Natural killer cell (primary cell): ENCODE measurements around the gene UBQLN1. TPM values are rescaled to one million over a fixed set of nuclear protein-coding genes. Genes with fewer than 3 reads are reported as not detected.
A peak's percentile ranks its signal among the peaks of the same experiment; 100 is the strongest.
"Not testable (repeated sequence)": the region's sequence is repeated elsewhere in the genome, so short reads cannot be mapped to it uniquely, and the experiment has no call there.

ENCODE experiments used
- ATAC-seq, 3 donors: fragments of 150-1000 bp in 2 of 3; fragments of 200-7000 bp in 1 of 3; cut with Tn5 transposase; 1 replicate in 1 of 3; 2 replicates in 2 of 3; pipeline ENCODE4 v1.10.0; 2021; ENCODE audit warnings: mild to moderate bottlenecking in 2 of 3, moderate library complexity in 2 of 3
- DNase-seq, 2 donors: peaks; one replicate each; pipeline versions ENCODE4 v3.0.0 to v3.0.0-alpha.2; 2013 to 2021; ENCODE audit warnings: mixed read lengths in 1 of 2
- H3K27ac ChIP-seq: one replicate; pipeline ENCODE4 v1.5.1; 2013; ENCODE audit warnings: mild to moderate bottlenecking, low read length
- H3K27me3 ChIP-seq: one replicate; pipeline ENCODE4 v1.6.1; 2013; ENCODE audit warnings: low read length; ENCODE audit not compliant: control insufficient read depth, insufficient read depth
- H3K36me3 ChIP-seq: one replicate; pipeline ENCODE4 v1.6.1; 2013; ENCODE audit warnings: low read length; ENCODE audit not compliant: control insufficient read depth, insufficient read depth
- H3K4me1 ChIP-seq: one replicate; pipeline ENCODE4 v1.6.1; 2013; ENCODE audit warnings: low read length; ENCODE audit not compliant: control insufficient read depth, insufficient read depth
- H3K4me3 ChIP-seq: one replicate; pipeline ENCODE4 v1.5.1; 2013; ENCODE audit warnings: low read length
- H3K9me3 ChIP-seq: one replicate; pipeline ENCODE4 v1.6.1; 2013; ENCODE audit warnings: low read length; ENCODE audit not compliant: control insufficient read depth, insufficient read depth
- H3K27ac Mint-ChIP-seq, 2 donors: one replicate each; pipeline ENCODE4 v1.8.0; 2022; ENCODE audit warnings: mild to moderate bottlenecking in 2 of 2, mixed read lengths in 2 of 2, moderate library complexity in 1 of 2
- H3K27me3 Mint-ChIP-seq, 2 donors: one replicate each; pipeline ENCODE4 v1.8.0; 2022; ENCODE audit warnings: low read depth in 2 of 2, mixed read lengths in 2 of 2
- H3K36me3 Mint-ChIP-seq: one replicate; pipeline ENCODE4 v1.8.0; 2022; ENCODE audit warnings: mixed read lengths
- H3K4me1 Mint-ChIP-seq, 2 donors: one replicate each; pipeline ENCODE4 v1.8.0; 2022; ENCODE audit warnings: mixed read lengths in 2 of 2
- H3K4me3 Mint-ChIP-seq: one replicate; pipeline ENCODE4 v1.8.0; 2022; ENCODE audit warnings: mild to moderate bottlenecking, moderate library complexity, mixed read lengths
- H3K9me3 Mint-ChIP-seq, 2 donors: one replicate each; pipeline ENCODE4 v1.8.0; 2022; ENCODE audit warnings: mixed read lengths in 2 of 2
- WGBS: methylation state at CpG from one replicate; pipeline ENCODE4 v1.1.7; 2013; ENCODE audit warnings: missing lambda C conversion rate; ENCODE audit not compliant: insufficient coverage; 5-methylcytosine and 5-hydroxymethylcytosine counted together
- intact Hi-C: fragments of 100-400 bp; cut with micrococcal nuclease; formaldehyde crosslinking; loops from one replicate; pipeline ENCODE4 v1.14.2; 2022
- total RNA-seq, 4 donors: library from RNA; stranded (reverse); fragments of 120-200 nt in 1 of 4; gene quantifications; one replicate each; pipeline versions ENCODE4 v1.2.3 to v1.2.4, GENCODE V29; 2013 to 2022
- TF ChIP-seq, protein P1 (sequence below): fragments of 200-600 bp; IDR thresholded peaks from one replicate; pipeline ENCODE4 v1.8.0; 2022; ENCODE audit warnings: antibody characterized with exemption

The UBQLN1 gene
- total RNA-seq, 3 donors from 2014 or later (not counting 1 experiment from before 2014, with no cell fraction given): 137 to 151 (median 141) TPM

DNA sequence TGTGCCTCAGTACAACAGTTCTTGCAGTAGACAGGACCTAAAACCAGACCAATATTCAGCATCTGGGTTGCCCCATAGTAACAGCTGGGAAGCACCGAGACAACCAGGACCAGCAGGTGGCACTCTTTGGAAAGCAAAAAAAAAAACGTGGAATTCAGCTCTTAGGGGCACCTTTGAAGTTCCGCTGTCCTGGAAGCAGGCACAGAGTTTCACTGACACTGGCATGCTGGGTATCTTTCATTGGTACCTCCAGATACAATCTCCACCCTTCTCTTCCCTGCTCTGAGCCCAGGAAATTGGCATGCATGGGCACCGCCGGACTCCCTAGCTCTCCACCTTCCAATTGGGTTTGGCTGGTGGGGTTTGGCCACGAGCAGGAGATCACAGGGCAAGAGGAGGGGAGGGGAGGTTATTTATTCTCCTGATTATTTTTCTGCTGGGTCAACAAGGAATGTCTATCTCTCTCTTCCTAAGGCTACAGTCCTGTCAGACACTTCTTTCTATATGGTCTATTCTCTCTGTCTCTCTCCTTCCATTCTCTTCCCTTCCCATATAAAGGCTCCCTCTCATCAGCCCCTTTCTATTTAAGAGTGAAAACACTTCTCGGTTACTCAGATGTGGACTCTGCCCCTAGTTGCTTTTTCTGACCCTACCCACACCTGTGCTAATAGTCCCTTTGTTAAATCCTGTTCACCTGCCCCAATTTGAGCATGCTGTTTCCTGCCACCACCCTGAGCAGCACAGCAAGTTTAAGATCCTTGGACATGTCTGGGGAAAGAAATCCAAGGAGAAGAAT, 86.7 kb downstream of the UBQLN1 start:
- Histone ChIP-seq H3K4me1 (peaks cover 20% of the 10 kb centered on the region), H3K36me3 (no peaks in the 10 kb centered on the region), H3K9me3 (no peaks in the 10 kb centered on the region), H3K27me3 (no peaks in the 10 kb centered on the region), H3K4me3 (no peak overlapping the region), H3K27ac (no peak overlapping the region)
- peak; percentile 27 to 74 for DNase-seq
- Mint-ChIP-seq H3K9me3 (no peaks in the 10 kb centered on the region), H3K27me3 (peaks cover 0 to 4% of the 10 kb centered on the region in 2 donors), H3K4me3 (peak overlapping the region; percentile 97), H3K36me3 (no peaks in the 10 kb centered on the region), H3K4me1 (peaks cover 21 to 32% of the 10 kb centered on the region in 2 donors), H3K27ac (peak overlapping the region in 1 of 2 donors; percentile 90)
- TF ChIP-seq, protein P1, sequence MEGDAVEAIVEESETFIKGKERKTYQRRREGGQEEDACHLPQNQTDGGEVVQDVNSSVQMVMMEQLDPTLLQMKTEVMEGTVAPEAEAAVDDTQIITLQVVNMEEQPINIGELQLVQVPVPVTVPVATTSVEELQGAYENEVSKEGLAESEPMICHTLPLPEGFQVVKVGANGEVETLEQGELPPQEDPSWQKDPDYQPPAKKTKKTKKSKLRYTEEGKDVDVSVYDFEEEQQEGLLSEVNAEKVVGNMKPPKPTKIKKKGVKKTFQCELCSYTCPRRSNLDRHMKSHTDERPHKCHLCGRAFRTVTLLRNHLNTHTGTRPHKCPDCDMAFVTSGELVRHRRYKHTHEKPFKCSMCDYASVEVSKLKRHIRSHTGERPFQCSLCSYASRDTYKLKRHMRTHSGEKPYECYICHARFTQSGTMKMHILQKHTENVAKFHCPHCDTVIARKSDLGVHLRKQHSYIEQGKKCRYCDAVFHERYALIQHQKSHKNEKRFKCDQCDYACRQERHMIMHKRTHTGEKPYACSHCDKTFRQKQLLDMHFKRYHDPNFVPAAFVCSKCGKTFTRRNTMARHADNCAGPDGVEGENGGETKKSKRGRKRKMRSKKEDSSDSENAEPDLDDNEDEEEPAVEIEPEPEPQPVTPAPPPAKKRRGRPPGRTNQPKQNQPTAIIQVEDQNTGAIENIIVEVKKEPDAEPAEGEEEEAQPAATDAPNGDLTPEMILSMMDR: peak; percentile 46
- ATAC-seq: peak in 1 of 3 donors; percentile 16
- WGBS: 22% methylated on average over 4 of the region's 7 CpGs
- intact Hi-C loops: loop anchor here (1.0 to 5.0 kb wide), 3 partner anchors 28 to 292 kb away; partner anchors contain the start of gene GKAP1

DNA sequence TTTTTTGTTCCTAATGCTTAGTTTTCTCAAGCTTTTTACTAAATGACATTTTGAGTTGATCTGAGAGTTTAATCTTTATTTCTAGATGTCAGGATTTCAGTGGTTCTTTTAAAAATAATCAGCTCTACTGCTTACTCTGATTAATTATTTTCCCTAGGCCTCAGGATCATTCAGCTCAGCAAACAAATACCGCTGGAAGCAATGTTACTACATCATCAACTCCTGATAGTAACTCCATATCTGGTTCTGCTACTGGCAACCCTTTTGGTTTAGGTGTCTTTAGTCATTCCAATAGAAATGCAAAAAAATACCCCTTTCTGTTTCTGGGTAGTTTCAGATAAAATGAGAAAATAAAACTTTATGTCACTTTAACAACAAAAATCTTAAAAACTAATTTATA, 90.5 kb downstream of the UBQLN1 start:
- Mint-ChIP-seq H3K27ac (no peak overlapping the region), H3K9me3 (no peaks in the 10 kb centered on the region), H3K27me3 (peaks cover 6 to 12% of the 10 kb centered on the region in 2 donors), H3K4me1 (peaks cover 1 to 5% of the 10 kb centered on the region in 2 donors), H3K36me3 (no peaks in the 10 kb centered on the region), H3K4me3 (no peak overlapping the region)
- Histone ChIP-seq H3K27me3 (no peaks in the 10 kb centered on the region), H3K9me3 (no peaks in the 10 kb centered on the region), H3K4me3 (no peak overlapping the region), H3K36me3 (no peaks in the 10 kb centered on the region), H3K4me1 (peaks cover 5% of the 10 kb centered on the region), H3K27ac (no peak overlapping the region)
- intact Hi-C loops: no loop called here
- TF ChIP-seq, protein P1: no peak
- no peak for DNase-seq
- WGBS: 85% methylated on average over 1 of the region's 1 CpG
- no peak for ATAC-seq

DNA sequence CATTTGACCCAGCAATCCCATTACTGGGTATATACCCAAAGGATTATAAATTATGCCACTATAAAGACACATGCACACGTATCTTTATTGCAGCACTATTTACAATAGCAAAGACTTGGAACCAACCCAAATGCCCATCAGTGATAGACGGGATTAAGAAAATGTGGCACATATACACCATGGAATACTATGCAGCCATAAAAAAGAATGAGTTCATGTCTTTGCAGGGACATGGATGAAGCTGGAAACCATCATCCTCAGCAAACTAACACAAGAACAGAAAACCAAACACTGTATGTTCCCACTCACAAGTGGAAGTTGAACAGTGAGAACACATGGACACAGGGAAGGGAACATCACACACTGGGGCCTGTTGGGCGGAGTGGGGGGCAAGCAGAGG, 94.5 kb downstream of the UBQLN1 start:
- H3K4me3 Mint-ChIP-seq, H3K36me3 Mint-ChIP-seq, H3K27ac Mint-ChIP-seq, ATAC-seq, H3K4me1 ChIP-seq, H3K27ac ChIP-seq, H3K4me3 ChIP-seq, H3K27me3 ChIP-seq, DNase-seq, intact Hi-C loops, H3K4me1 Mint-ChIP-seq, H3K36me3 ChIP-seq, H3K9me3 Mint-ChIP-seq, H3K9me3 ChIP-seq: not testable (repeated sequence)
- H3K27me3 Mint-ChIP-seq: peaks cover 14 to 28% of the 10 kb centered on the region in 2 donors
- 90% methylated on average over 2 of the region's 3 CpGs for WGBS

Other genes with a start within 250 kb of the UBQLN1 start
- 1 to 10 TPM; 1.2 to 2.4 (median 2.1) TPM for gene FRMD3, start 169.6 kb downstream of the UBQLN1 start, total RNA-seq
- gene IDNK, start 84.8 kb downstream of the UBQLN1 start, total RNA-seq: 10 to 100 TPM; 12.5 to 13.5 (median 13.0) TPM
- 1 to 10 TPM; 4.0 to 9.4 (median 5.6) TPM for gene GKAP1, start 109.8 kb upstream of the UBQLN1 start, total RNA-seq
- 1 to 10 TPM; 4.0 to 7.7 (median 4.6) TPM for gene KIF27, start 213.5 kb upstream of the UBQLN1 start, total RNA-seq